ENCODE results near the gene UFL1.

- no peak for TF ChIP-seq CTCF (IDR thresholded peaks at IDR 0.05)
- TF ChIP-seq POLR2A (IDR thresholded peaks at IDR 0.05), result no peak
Observed at GRCh38 chr6:96532399-96532798, 10.8 kb downstream of the UFL1 start.

Data from right lobe of liver (tissue), 4 donors.